Glomerular endothelial cell (primary cell): ENCODE measurements around the gene NCOA4. TPM values are rescaled to one million over a fixed set of nuclear protein-coding genes. Genes with fewer than 3 reads are reported as not detected.
"Not testable (repeated sequence)": the region's sequence is repeated elsewhere in the genome, so short reads cannot be mapped to it uniquely, and the experiment has no call there.

Source experiments
- DNase-seq: peaks from one replicate; pipeline ENCODE4 v3.0.0-alpha.2; 2011; ENCODE audit warnings: low read depth, low spot score; ENCODE audit errors: extremely low read depth
- total RNA-seq: library from RNA; depleted of rRNA; stranded (reverse); fragments of >200 nt; gene quantifications from 2 replicates; pipeline ENCODE4 v1.2.3, GENCODE V29; 2015

Gene NCOA4
- total RNA-seq, 1 donor from 2014 or later: 142 TPM

GRCh38 chr10:46022978-46023702, 7.3 kb downstream of the NCOA4 start:
- DNase-seq: no peak

GRCh38 chr10:46020344-46020657, 10.1 kb downstream of the NCOA4 start:
- no peak for DNase-seq

GRCh38 chr10:46019569-46020343, 10.7 kb downstream of the NCOA4 start:
- DNase-seq: no peak

- no peak for DNase-seq
These were observed 11.3 kb downstream of the NCOA4 start for GRCh38 chr10:46019177-46019528.

GRCh38 chr10:46018453-46019176, 11.8 kb downstream of the NCOA4 start:
- no peak for DNase-seq

- no peak for DNase-seq
These were observed 12.7 kb downstream of the NCOA4 start for GRCh38 chr10:46017733-46018132.

GRCh38 chr10:46016811-46017210, 13.6 kb downstream of the NCOA4 start:
- no peak for DNase-seq

GRCh38 chr10:46016190-46016589, 14.2 kb downstream of the NCOA4 start:
- no peak for DNase-seq

GRCh38 chr10:46014683-46015405, 15.6 kb downstream of the NCOA4 start:
- DNase-seq: no peak

GRCh38 chr10:46014206-46014605, 16.2 kb downstream of the NCOA4 start:
- DNase-seq: no peak

- no peak for DNase-seq
These were observed 17.7 kb downstream of the NCOA4 start for GRCh38 chr10:46012746-46013145.

- DNase-seq: no peak
These were observed 24.2 kb downstream of the NCOA4 start for GRCh38 chr10:46006219-46006618.

- no peak for DNase-seq
These were observed 25.0 kb downstream of the NCOA4 start for GRCh38 chr10:46005383-46005782.

- no peak for DNase-seq
These were observed 25.5 kb downstream of the NCOA4 start for GRCh38 chr10:46004963-46005362.

- no peak for DNase-seq
These were observed 27.3 kb downstream of the NCOA4 start for GRCh38 chr10:46002916-46003693.

- not testable (repeated sequence) for DNase-seq
These were observed 28.2 kb downstream of the NCOA4 start for GRCh38 chr10:46002189-46002687.

GRCh38 chr10:46001187-46001756, 29.2 kb downstream of the NCOA4 start:
- no peak for DNase-seq

GRCh38 chr10:46000538-46000937, 29.9 kb downstream of the NCOA4 start:
- DNase-seq: no peak

GRCh38 chr10:45999955-46000354, 30.5 kb downstream of the NCOA4 start:
- not testable (repeated sequence) for DNase-seq
